GM19395 (cell line): ENCODE data around the gene LRRC27.
"Not testable (repeated sequence)": the region's sequence is repeated elsewhere in the genome, so short reads cannot be mapped to it uniquely, and the experiment has no call there.

Experiments used
- ATAC-seq: cut with Tn5 transposase; IDR thresholded peaks from one replicate; pipeline ENCODE4 v1.9.1; 2021; ENCODE audit warnings: mild to moderate bottlenecking, moderate library complexity; ENCODE audit not compliant: unreplicated experiment

Gene LRRC27

DNA sequence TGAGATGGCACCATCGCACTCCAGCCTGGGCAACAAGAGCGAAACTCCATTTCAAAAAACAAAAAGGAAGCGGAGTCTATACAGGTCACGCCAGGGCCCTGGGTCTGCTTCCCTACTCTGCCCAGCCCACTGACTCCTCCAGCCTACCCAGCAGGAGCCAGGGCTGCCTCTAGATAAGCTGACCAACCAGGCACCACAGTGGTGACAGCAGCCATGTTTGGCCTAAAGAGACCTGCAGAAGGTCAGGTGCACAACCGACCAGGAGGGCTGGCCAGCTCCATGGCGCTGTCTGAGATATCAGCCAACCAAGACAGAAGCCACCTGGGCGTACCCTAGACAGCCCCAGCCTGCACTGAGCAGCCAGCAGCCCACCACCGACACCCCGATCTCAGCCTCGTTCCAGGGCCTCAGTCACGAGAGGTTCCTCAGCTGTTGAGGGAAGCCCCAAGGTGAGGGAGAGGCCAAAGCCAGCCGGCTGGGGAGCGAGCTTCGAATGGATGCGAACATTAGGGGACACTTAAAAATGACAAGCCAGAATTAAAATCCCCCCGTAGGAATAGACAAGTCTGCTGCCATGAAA is 40.6 kb downstream of the LRRC27 start:
- ATAC-seq, result no peak

GRCh38 chr10:132373241-132373955 is 41.4 kb downstream of the LRRC27 start:
- no peak for ATAC-seq

DNA sequence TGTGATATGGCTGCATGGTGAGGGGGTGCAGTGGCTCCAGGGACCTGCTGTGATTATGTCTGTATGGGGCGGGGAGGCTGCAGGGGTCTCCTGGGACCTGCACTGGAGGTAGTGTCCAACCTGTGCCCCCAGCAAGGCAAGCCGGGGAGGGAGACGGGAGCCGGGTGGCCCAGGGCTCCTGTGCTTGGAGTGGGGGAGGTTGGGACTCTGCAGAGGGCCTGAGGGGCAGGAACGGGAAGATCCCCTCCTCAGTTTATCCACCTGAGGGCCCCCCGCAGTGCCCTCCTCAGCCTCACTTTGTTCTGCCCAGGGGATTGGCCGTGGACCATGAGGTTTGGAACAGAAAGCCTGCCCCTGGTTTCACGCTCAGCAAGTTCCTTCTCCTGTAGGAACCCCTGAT is 42.2 kb downstream of the LRRC27 start:
- no peak for ATAC-seq

GRCh38 chr10:132374612-132375011 is 42.6 kb downstream of the LRRC27 start:
- ATAC-seq, result no peak

DNA sequence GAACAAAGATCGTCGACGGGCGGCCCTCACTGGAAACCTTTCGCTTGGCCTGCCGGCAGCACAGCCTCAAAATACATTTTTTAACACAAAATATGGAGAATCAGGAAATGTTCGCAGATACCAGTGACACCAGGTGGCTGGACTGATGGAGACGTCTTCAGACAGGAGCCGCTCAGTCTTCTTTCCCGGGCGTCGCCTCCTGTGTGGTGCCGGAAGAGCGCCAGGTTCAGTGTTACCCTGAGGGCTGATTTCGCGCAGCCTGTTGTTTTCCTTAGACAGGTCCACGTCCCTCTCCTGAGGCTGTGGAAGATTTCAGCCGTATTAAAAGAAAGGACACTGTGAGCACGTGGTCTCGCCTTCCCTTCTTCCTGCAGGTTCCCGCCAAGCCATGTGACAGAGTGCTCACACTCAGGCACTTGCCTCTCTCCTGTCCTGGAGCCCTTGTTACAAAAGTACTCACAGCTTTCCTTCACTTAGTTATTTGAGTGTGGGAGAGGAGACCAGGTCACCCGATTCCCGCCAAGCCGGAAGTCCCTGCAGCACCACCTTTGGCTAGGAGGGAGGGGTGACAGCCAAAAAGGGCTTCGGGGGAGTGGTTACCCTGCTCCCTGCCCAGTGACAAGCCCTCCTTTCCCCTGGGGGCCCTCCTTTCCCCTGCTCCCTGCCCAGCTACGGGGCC is 43.3 kb downstream of the LRRC27 start:
- ATAC-seq, result no peak

DNA sequence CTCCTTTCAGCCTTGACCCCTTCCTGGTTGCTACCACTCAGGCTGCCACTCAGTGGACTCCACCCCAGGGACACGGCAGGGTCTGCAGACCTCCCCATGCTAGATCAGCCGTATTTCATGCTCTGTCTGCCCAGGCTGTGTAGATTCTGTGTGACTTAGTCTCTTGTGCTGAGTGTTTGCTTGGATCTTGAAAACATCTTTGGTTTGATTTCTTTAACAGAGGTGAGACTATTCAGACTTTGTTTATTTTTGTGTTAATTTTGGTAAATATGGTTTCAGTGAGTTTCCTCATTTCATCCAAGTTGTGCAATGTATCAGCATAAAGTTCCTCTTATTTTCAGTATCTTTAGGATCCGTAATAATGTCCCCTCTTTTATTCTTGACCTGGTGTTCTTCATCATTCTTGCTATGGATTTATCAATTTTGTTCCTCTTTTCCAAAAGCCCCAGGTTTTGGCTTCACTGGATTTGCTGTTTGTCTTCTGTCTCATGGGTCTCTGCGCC is 43.9 kb downstream of the LRRC27 start:
- no peak for ATAC-seq

DNA sequence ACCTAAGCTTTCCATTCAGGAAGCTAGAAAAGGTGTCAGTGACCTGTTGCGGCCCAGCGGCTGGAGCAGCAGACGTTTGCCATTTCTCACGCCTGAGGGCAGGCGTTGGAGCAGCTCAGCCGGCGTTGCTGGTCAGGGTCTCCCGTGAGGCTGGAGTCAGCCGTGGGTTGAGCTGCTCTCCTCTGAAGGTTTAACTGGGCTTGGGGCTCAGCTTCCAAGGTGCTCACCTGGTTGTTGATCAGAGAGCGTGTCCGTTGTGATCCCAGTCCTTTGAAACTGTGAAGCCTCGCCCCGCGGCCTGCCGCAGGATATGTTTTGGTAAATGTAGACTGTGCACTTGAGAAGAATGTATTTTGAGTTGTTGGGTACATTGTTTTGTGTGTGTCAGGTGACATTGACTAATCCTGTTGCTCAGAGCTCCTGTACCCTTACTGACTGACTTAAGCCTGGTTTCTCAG is 44.4 kb downstream of the LRRC27 start:
- no peak for ATAC-seq

DNA sequence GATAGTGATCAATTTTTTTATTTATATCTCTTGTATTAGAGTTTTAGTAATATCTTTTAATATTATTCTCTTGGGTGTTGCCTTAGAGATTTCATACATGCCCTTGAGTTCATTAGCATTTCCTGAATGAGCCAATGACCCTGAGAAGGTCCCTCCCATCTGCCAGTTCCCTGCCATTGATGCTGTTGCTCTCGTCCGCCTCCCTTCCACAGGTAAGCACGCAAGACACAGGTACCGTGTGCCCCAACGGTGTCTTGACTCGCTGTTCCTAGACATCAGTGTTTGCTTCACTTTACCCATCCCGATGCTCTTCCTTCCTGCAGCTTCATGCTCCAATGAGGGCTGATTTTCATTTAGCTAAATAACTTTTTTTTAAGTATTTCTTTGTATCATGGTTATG is 45.3 kb downstream of the LRRC27 start:
- no peak for ATAC-seq

- not testable (repeated sequence) for ATAC-seq
These were observed 47.0 kb downstream of the LRRC27 start for GRCh38 chr10:132379026-132379425.

DNA sequence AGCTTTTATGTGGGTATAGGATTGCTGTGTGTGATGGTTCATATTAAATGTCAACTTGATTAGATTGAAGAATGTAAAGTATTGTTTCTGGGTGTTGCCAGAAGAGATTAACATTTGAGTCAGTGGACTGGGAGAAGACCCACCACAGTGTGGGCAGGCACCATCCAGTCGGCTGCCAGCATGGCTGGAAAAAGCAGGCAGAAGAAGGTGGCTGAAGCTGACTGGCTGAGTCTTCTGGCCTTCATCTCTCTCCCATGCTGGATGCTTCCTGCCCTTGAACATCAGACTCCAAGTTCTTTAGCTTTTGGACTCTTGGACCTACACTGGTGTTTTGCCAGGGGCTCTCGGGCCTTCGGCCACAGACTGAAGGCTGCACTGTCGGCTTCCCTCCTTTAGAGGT is 49.0 kb downstream of the LRRC27 start:
- not testable (repeated sequence) for ATAC-seq

DNA sequence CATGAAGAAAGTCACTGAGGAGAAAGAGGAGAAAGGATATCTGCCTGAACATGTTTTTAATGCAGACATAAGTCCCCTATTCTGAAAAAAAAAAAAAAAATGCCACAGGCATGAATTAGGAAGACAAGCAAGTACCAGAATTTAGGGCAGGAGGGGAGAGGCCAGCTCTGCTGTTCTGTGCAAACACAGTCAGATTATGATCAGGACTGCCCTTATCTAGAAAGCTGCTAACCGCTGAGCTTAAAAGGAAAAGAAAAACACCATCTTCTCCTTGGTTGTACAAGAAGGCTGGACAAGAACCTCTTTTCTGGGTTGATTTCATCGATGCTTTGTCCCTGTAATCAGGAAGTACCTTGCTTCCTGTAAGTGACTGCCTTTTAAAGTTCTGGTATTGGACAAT is 49.7 kb downstream of the LRRC27 start:
- ATAC-seq, result no peak

GRCh38 chr10:132382231-132382922 is 50.4 kb downstream of the LRRC27 start:
- ATAC-seq, result no peak

GRCh38 chr10:132383101-132383500 is 51.1 kb downstream of the LRRC27 start:
- no peak for ATAC-seq

DNA sequence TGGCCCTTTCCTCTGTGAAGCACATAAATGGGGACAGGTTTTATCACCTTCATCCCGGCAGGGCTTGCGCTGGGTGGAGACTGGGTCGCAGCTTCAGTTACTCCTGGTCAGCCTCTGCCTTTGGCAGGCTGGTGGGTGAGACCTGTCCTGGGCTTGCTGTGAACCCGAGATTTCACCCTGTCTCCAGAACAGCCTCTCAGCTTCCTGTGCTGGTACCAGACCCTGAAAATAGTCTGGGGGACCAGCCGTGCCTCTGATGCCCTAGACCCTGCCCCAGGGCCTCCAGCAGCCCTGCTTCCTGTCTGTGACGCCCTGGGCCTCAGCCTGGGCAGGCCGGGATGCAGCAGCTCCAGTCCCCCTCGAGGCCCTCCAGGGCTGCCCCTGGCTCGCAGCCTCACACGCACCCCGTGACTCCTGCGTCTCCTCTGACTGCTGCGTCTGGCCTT is 51.8 kb downstream of the LRRC27 start:
- no peak for ATAC-seq

- no peak for ATAC-seq
These were observed 52.8 kb downstream of the LRRC27 start for GRCh38 chr10:132384618-132385388.

DNA sequence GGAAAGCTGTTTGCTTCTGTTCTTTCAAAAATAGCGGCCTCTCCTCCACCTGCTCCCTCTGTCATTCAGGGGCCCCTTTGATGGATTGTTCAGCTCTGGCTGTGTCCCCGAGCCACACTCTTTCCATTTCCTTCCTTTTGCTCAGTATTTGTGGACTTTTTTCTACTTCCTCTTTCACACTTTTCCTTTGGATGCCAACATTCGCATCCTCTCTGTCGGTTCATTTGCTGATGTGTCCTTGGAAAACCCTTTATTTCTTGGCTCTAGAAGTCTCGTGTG is 53.3 kb downstream of the LRRC27 start:
- no peak for ATAC-seq

DNA sequence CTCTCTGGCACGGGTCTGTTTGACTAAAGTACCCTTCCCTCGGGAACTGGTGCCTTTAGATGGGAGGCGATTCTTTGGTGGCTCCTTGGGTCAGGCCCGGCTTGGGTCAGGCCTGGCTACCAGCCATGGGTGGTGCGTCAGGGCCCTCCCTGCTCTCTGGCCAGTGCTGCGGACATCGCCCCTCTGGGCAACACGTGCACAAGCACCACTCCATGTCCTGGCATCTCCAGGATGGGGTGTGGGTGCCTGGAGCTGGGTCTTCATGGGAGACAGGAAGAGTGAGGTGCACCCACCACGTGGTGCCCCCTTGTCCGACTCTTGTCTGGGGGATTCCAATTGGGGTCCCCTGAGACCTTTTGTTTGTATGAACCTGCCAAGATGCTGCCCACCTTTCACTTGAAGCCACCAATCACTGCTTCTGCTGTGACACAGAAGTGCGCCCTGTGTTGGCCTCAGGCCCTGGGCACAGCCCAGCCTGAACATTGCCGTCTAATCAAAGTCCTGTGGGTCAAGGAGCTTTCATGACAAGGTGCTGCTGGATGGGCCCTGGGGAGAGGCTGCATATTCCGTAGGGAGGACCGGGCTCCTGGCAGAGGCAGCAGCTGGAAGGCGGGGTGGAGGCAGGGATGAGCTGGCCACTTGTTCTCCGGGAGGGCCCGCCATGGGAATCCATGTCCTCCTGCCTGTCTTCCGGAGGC is 53.9 kb downstream of the LRRC27 start:
- ATAC-seq, result no peak

- no peak for ATAC-seq
These were observed 54.4 kb downstream of the LRRC27 start for GRCh38 chr10:132386419-132386831.

DNA sequence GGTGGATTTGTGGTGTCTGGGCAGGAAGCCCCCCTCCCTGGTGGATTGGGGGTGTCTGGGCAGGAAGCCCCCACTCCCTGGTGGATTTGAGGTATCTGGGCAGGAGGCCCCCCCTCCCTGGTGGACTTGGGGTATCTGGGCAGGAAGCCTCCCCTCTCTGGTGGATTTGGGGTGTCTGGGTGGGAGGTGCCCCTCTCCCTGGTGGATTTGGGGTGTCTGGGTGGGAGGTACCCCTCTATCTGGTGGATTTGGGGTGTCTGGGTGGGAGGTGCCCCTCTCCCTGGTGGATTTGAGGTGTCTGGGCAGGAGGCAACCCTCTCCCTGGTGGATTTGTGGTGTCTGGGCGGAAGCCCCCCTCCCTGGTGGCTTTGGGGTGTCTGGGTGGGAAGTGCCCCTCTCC is 54.9 kb downstream of the LRRC27 start:
- ATAC-seq, result not testable (repeated sequence)

GRCh38 chr10:132387764-132388210 is 55.8 kb downstream of the LRRC27 start:
- no peak for ATAC-seq
